SK-N-SH (cell line): ENCODE results near the gene ADAMTS6.

Experiments used
- EZH2phosphoT487 ChIP-seq: fragments of 200-600 bp; sonication (generic); IDR thresholded peaks from 2 replicates; pipeline ENCODE4 v1.6.1; 2017; ENCODE audit warnings: low read depth, mixed run types, mild to moderate bottlenecking, antibody characterized with exemption, moderate library complexity, borderline replicate concordance
- FOXJ3 ChIP-seq: sonication (generic); formaldehyde crosslinking; IDR thresholded peaks from 2 replicates; pipeline ENCODE4 v1.5.1; 2020; ENCODE audit warnings: mild to moderate bottlenecking, missing genetic modification reagents
- POLR2AphosphoS5 ChIP-seq: IDR thresholded peaks from 2 replicates; pipeline ENCODE4 v1.6.1; 2012; ENCODE audit warnings: low read depth, low read length
- RAD21 ChIP-seq: IDR thresholded peaks from 2 replicates; pipeline ENCODE4 v1.6.1; 2012; ENCODE audit warnings: mild to moderate bottlenecking, low read length
- TF ChIP-seq, protein P1 (sequence below): IDR thresholded peaks from 2 replicates; pipeline ENCODE4 v1.4.0; 2012; ENCODE audit warnings: low read depth
- TF ChIP-seq, protein P2 (sequence below): fragments of 200-600 bp; sonication (generic); IDR thresholded peaks from 2 replicates; pipeline ENCODE4 v1.6.1; 2017; ENCODE audit warnings: antibody characterized with exemption, mild to moderate bottlenecking, moderate library complexity
- TF ChIP-seq, protein P3 (sequence below): IDR thresholded peaks from 2 replicates; pipeline ENCODE4 v1.6.1; 2012; ENCODE audit warnings: mild to moderate bottlenecking, low read depth, low read length, moderate library complexity

DNA sequence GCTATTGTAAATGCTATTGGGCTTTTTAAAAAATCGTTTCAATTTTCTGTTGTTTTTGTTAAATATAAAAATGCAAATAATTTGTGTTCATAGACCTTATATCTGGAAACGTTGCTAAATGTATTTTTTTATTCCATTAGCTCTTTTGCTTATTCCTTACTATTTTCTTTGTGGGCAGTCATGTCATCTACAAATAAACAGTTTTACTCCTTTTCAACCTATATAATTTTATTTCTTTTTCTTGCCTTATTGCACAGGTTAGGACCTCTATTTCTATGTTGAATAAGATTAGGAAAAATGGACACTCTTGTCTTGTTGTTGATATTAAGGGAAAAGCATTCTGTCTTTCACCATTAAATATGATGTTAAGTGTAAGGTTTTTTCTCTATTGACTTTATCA lies 364.2 kb downstream of the ADAMTS6 start:
- TF ChIP-seq FOXJ3 (CRISPR knock-in tag) = no peak
- TF ChIP-seq POLR2AphosphoS5 = no peak
- TF ChIP-seq, protein P1, sequence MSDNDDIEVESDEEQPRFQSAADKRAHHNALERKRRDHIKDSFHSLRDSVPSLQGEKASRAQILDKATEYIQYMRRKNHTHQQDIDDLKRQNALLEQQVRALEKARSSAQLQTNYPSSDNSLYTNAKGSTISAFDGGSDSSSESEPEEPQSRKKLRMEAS = no peak
- no peak for TF ChIP-seq RAD21
- no peak for TF ChIP-seq EZH2phosphoT487
- TF ChIP-seq, protein P2, sequence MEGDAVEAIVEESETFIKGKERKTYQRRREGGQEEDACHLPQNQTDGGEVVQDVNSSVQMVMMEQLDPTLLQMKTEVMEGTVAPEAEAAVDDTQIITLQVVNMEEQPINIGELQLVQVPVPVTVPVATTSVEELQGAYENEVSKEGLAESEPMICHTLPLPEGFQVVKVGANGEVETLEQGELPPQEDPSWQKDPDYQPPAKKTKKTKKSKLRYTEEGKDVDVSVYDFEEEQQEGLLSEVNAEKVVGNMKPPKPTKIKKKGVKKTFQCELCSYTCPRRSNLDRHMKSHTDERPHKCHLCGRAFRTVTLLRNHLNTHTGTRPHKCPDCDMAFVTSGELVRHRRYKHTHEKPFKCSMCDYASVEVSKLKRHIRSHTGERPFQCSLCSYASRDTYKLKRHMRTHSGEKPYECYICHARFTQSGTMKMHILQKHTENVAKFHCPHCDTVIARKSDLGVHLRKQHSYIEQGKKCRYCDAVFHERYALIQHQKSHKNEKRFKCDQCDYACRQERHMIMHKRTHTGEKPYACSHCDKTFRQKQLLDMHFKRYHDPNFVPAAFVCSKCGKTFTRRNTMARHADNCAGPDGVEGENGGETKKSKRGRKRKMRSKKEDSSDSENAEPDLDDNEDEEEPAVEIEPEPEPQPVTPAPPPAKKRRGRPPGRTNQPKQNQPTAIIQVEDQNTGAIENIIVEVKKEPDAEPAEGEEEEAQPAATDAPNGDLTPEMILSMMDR = no peak
- TF ChIP-seq, protein P3, sequence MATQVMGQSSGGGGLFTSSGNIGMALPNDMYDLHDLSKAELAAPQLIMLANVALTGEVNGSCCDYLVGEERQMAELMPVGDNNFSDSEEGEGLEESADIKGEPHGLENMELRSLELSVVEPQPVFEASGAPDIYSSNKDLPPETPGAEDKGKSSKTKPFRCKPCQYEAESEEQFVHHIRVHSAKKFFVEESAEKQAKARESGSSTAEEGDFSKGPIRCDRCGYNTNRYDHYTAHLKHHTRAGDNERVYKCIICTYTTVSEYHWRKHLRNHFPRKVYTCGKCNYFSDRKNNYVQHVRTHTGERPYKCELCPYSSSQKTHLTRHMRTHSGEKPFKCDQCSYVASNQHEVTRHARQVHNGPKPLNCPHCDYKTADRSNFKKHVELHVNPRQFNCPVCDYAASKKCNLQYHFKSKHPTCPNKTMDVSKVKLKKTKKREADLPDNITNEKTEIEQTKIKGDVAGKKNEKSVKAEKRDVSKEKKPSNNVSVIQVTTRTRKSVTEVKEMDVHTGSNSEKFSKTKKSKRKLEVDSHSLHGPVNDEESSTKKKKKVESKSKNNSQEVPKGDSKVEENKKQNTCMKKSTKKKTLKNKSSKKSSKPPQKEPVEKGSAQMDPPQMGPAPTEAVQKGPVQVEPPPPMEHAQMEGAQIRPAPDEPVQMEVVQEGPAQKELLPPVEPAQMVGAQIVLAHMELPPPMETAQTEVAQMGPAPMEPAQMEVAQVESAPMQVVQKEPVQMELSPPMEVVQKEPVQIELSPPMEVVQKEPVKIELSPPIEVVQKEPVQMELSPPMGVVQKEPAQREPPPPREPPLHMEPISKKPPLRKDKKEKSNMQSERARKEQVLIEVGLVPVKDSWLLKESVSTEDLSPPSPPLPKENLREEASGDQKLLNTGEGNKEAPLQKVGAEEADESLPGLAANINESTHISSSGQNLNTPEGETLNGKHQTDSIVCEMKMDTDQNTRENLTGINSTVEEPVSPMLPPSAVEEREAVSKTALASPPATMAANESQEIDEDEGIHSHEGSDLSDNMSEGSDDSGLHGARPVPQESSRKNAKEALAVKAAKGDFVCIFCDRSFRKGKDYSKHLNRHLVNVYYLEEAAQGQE = no peak
